OCI-LY3 (cell line): ENCODE data around the gene FAM204A.

ENCODE experiments used
- H2AFZ ChIP-seq: fragments of 200-600, 300-600 bp; shearing (Covaris generic); 2 replicates; pipeline ENCODE4 v1.6.0; 2014; ENCODE audit warnings: antibody characterized with exemption, low read depth, low read length
- H3K27ac ChIP-seq: fragments of 200-600, 300-600 bp; sonication (generic); 2 replicates; pipeline ENCODE4 v1.5.1; 2014; ENCODE audit warnings: mild to moderate bottlenecking, low read length, moderate library complexity, mixed read lengths
- H3K27me3 ChIP-seq: fragments of 200-600, 300-600 bp; sonication (generic); 2 replicates; pipeline ENCODE4 v1.6.1; 2014; ENCODE audit warnings: low read depth, low read length, mixed read lengths
- H3K36me3 ChIP-seq: fragments of 200-600, 300-600 bp; sonication (generic); replicated peaks from 2 replicates; pipeline ENCODE3; 2014; ENCODE audit warnings: low read depth, low read length, mixed read lengths
- H3K4me1 ChIP-seq: fragments of 300-600, 200-600 bp; sonication (generic); 2 replicates; pipeline ENCODE4 v1.6.1; 2014; ENCODE audit warnings: low read length, mixed read lengths
- H3K4me2 ChIP-seq: fragments of 200-600, 300-600 bp; sonication (generic); 2 replicates; pipeline ENCODE4 v1.6.1; 2014; ENCODE audit warnings: low read length, mixed read lengths
- H3K4me3 ChIP-seq: fragments of 300-600, 200-600 bp; sonication (generic); 2 replicates; pipeline ENCODE4 v1.5.1; 2014; ENCODE audit warnings: antibody characterized with exemption, mild to moderate bottlenecking, low read length, moderate library complexity
- H3K79me2 ChIP-seq: fragments of 300-600, 200-600 bp; shearing (Covaris generic); 2 replicates; pipeline ENCODE4 v1.6.1; 2014; ENCODE audit warnings: mild to moderate bottlenecking, low read length, mixed read lengths
- H3K9ac ChIP-seq: fragments of 300-600, 200-600 bp; shearing (Covaris generic); 2 replicates; pipeline ENCODE4 v1.6.0; 2014; ENCODE audit warnings: mild to moderate bottlenecking, low read length, moderate library complexity
- H3K9me3 ChIP-seq: fragments of 200-600, 300-600 bp; shearing (Covaris generic); 2 replicates; pipeline ENCODE4 v1.6.1; 2014; ENCODE audit warnings: low read length, mixed read lengths; ENCODE audit not compliant: insufficient read depth
- H4K20me1 ChIP-seq: fragments of 200-600, 300-600 bp; sonication (generic); 2 replicates; pipeline ENCODE4 v1.6.1; 2016; ENCODE audit warnings: low read length, mixed read lengths; ENCODE audit not compliant: insufficient read depth
- CTCF ChIP-seq: fragments of 200-600, 300-600 bp; sonication (generic); IDR thresholded peaks from 2 replicates; pipeline ENCODE4 v1.5.1; 2014; ENCODE audit warnings: antibody characterized with exemption, low read length, low read depth
- EZH2phosphoT487 ChIP-seq: fragments of 200-600 bp; shearing (Covaris generic); IDR thresholded peaks from 2 replicates; pipeline ENCODE4 v1.6.1; 2018; ENCODE audit warnings: antibody characterized with exemption, mixed run types, low read depth

FAM204A gene

GRCh38 chr10:118362103-118362502, 20.0 kb upstream of the FAM204A start:
- H3K79me2 ChIP-seq, result no peaks in the 10 kb centered on the region
- H3K4me3 ChIP-seq, result no peak overlapping the region
- no peak overlapping the region for H3K4me2 ChIP-seq
- TF ChIP-seq CTCF, result no peak
- TF ChIP-seq EZH2phosphoT487, result no peak
- H3K27ac ChIP-seq, result no peak overlapping the region
- no peak overlapping the region for H2AFZ ChIP-seq
- H3K9ac ChIP-seq, result no peak overlapping the region
- H3K4me1 ChIP-seq, result no peaks in the 10 kb centered on the region
- no peaks in the 10 kb centered on the region for H4K20me1 ChIP-seq
- H3K36me3 ChIP-seq, result no peaks in the 10 kb centered on the region
- H3K27me3 ChIP-seq, result no peaks in the 10 kb centered on the region
- H3K9me3 ChIP-seq, result no peaks in the 10 kb centered on the region

- Histone ChIP-seq H4K20me1 (no peaks in the 10 kb centered on the region), H3K9me3 (no peaks in the 10 kb centered on the region), H2AFZ (no peak overlapping the region), H3K4me1 (no peaks in the 10 kb centered on the region), H3K27me3 (no peaks in the 10 kb centered on the region), H3K79me2 (no peaks in the 10 kb centered on the region), H3K9ac (no peak overlapping the region), H3K4me3 (no peak overlapping the region), H3K4me2 (no peak overlapping the region), H3K36me3 (no peaks in the 10 kb centered on the region), H3K27ac (no peak overlapping the region)
- no peak for TF ChIP-seq CTCF
- TF ChIP-seq EZH2phosphoT487, result no peak
These were observed 16.2 kb upstream of the FAM204A start for GRCh38 chr10:118358327-118358726.

GRCh38 chr10:118357841-118358240, 15.7 kb upstream of the FAM204A start:
- no peak overlapping the region for H2AFZ ChIP-seq

GRCh38 chr10:118356628-118357027, 14.5 kb upstream of the FAM204A start:
- H3K4me1 ChIP-seq, result no peaks in the 10 kb centered on the region
- no peaks in the 10 kb centered on the region for H3K27me3 ChIP-seq
- no peak overlapping the region for H3K27ac ChIP-seq
- H3K4me2 ChIP-seq, result no peak overlapping the region
- no peak for TF ChIP-seq CTCF
- no peak for TF ChIP-seq EZH2phosphoT487
- no peak overlapping the region for H3K9ac ChIP-seq
- no peaks in the 10 kb centered on the region for H3K9me3 ChIP-seq
- H3K4me3 ChIP-seq, result no peak overlapping the region
- H3K36me3 ChIP-seq, result no peaks in the 10 kb centered on the region
- no peaks in the 10 kb centered on the region for H3K79me2 ChIP-seq
- no peaks in the 10 kb centered on the region for H4K20me1 ChIP-seq
- H2AFZ ChIP-seq, result no peak overlapping the region

More at GRCh38 chr10:118357841-118358240, 15.7 kb upstream of the FAM204A start:
- H3K9ac ChIP-seq, result no peak overlapping the region
- H3K9me3 ChIP-seq, result no peaks in the 10 kb centered on the region
- H3K4me3 ChIP-seq, result no peak overlapping the region
- no peak overlapping the region for H3K27ac ChIP-seq
- no peaks in the 10 kb centered on the region for H3K4me1 ChIP-seq
- TF ChIP-seq CTCF, result no peak
- no peak for TF ChIP-seq EZH2phosphoT487
- H3K27me3 ChIP-seq, result no peaks in the 10 kb centered on the region
- no peaks in the 10 kb centered on the region for H3K36me3 ChIP-seq
- H3K79me2 ChIP-seq, result no peaks in the 10 kb centered on the region
- no peaks in the 10 kb centered on the region for H4K20me1 ChIP-seq
- H3K4me2 ChIP-seq, result no peak overlapping the region
